Esophagus (tissue), 2 donors: Measurements from ENCODE around the gene AREL1. TPM values are rescaled to one million over a fixed set of nuclear protein-coding genes. Genes with fewer than 3 reads are reported as not detected.

Experiments
- H3K27ac ChIP-seq, 2 donors: one replicate each; pipeline ENCODE4 v1.5.1; 2013; ENCODE audit warnings: low read depth in 2 of 2, mild to moderate bottlenecking in 2 of 2, inconsistent platforms in 1 of 2, low read length in 1 of 2, moderate library complexity in 1 of 2
- H3K27me3 ChIP-seq, 2 donors: one replicate each; pipeline ENCODE4 v1.6.1; 2013; ENCODE audit warnings: low read length in 2 of 2, control low read depth in 1 of 2, mild to moderate bottlenecking in 1 of 2; ENCODE audit not compliant: insufficient read depth in 2 of 2, control insufficient read depth in 1 of 2
- H3K36me3 ChIP-seq, 2 donors: one replicate each; pipeline ENCODE4 v1.6.1; 2013; ENCODE audit warnings: low read length in 1 of 2; ENCODE audit not compliant: control insufficient read depth in 2 of 2, insufficient read depth in 2 of 2
- H3K4me1 ChIP-seq, 2 donors: one replicate each; pipeline ENCODE4 v1.6.1; 2013; ENCODE audit warnings: low read length in 1 of 2; ENCODE audit not compliant: control insufficient read depth in 2 of 2, insufficient read depth in 2 of 2
- H3K4me3 ChIP-seq, 2 donors: one replicate each; pipeline ENCODE4 v1.5.1; 2013; ENCODE audit warnings: low read length in 2 of 2, mild to moderate bottlenecking in 2 of 2, low read depth in 1 of 2, moderate library complexity in 1 of 2
- H3K9me3 ChIP-seq, 2 donors: one replicate each; pipeline ENCODE4 v1.6.1; 2013; ENCODE audit warnings: mild to moderate bottlenecking in 2 of 2, low read depth in 1 of 2, low read length in 1 of 2, moderate library complexity in 1 of 2; ENCODE audit not compliant: control insufficient read depth in 2 of 2, insufficient read depth in 1 of 2
- WGBS, 2 donors: extraction: QIAGEN DNeasy Blood & Tissue Kit; methylation state at CpG; one replicate each; pipeline ENCODE4 v1.1.7; 2013; 5-methylcytosine and 5-hydroxymethylcytosine counted together
- polyA plus RNA-seq, 2 donors: library from polyadenylated mRNA; stranded (reverse); fragments of 200-250 nt; gene quantifications; one replicate each; pipeline ENCODE4 v1.2.3, GENCODE V29; 2013
- donor health status: healthy with polysubstance abuse.
- donor health status: Bipolar disorder and iron deficiency.

The AREL1 gene
- polyA plus RNA-seq, 2 donors: 8.0 to 9.3 TPM

- 91 to 95% methylated on average over 2 of the region's 2 CpGs for WGBS, 2 donors
- no peak overlapping the region for H3K27ac ChIP-seq
- H3K27me3 ChIP-seq: no peaks in the 10 kb centered on the region
- peaks cover 0 to 12% of the 10 kb centered on the region in 2 donors for H3K36me3 ChIP-seq
- H3K9me3 ChIP-seq: no peaks in the 10 kb centered on the region
- no peak overlapping the region for H3K4me3 ChIP-seq
- H3K4me1 ChIP-seq: no peaks in the 10 kb centered on the region
These were observed 27.8 kb downstream of the AREL1 start for GRCh38 chr14:74685056-74685455.

GRCh38 chr14:74684434-74684833 lies 28.4 kb downstream of the AREL1 start:
- Histone ChIP-seq H3K4me3 (no peak overlapping the region), H3K9me3 (no peaks in the 10 kb centered on the region), H3K36me3 (peaks cover 0 to 10% of the 10 kb centered on the region in 2 donors), H3K27me3 (no peaks in the 10 kb centered on the region), H3K4me1 (no peaks in the 10 kb centered on the region), H3K27ac (no peak overlapping the region)
- 82 to 86% methylated on average over 12 of the region's 12 CpGs for WGBS, 2 donors

- WGBS, 2 donors: 67 to 70% methylated on average over 3 of the region's 3 CpGs
- H3K4me1 ChIP-seq: no peaks in the 10 kb centered on the region
- no peak overlapping the region for H3K4me3 ChIP-seq
These were observed 29.5 kb downstream of the AREL1 start for GRCh38 chr14:74683406-74683805.

GRCh38 chr14:74682169-74682952 lies 30.5 kb downstream of the AREL1 start:
- H3K9me3 ChIP-seq: no peaks in the 10 kb centered on the region
- H3K4me1 ChIP-seq: no peaks in the 10 kb centered on the region
- no peak overlapping the region for H3K27ac ChIP-seq
- H3K27me3 ChIP-seq: no peaks in the 10 kb centered on the region
- 91 to 92% methylated on average over 10 of the region's 10 CpGs for WGBS, 2 donors
- H3K36me3 ChIP-seq: peaks cover 0 to 13% of the 10 kb centered on the region in 2 donors
- H3K4me3 ChIP-seq: no peak overlapping the region

More at GRCh38 chr14:74683406-74683805, 29.5 kb downstream of the AREL1 start:
- Histone ChIP-seq H3K27ac (no peak overlapping the region), H3K36me3 (peaks cover 0 to 10% of the 10 kb centered on the region in 2 donors), H3K9me3 (no peaks in the 10 kb centered on the region), H3K27me3 (no peaks in the 10 kb centered on the region)

GRCh38 chr14:74675219-74675618 lies 37.7 kb downstream of the AREL1 start:
- Histone ChIP-seq H3K36me3 (peaks cover 7 to 19% of the 10 kb centered on the region in 2 donors), H3K4me3 (no peak overlapping the region), H3K27me3 (no peaks in the 10 kb centered on the region), H3K4me1 (no peaks in the 10 kb centered on the region), H3K27ac (no peak overlapping the region), H3K9me3 (no peaks in the 10 kb centered on the region)

- 91 to 94% methylated on average over 4 of the region's 4 CpGs for WGBS, 2 donors
These were observed 39.1 kb downstream of the AREL1 start for GRCh38 chr14:74673768-74674167.

GRCh38 chr14:74671789-74672188 lies 41.1 kb downstream of the AREL1 start:
- Histone ChIP-seq H3K27ac (no peak overlapping the region), H3K36me3 (peaks cover 17 to 22% of the 10 kb centered on the region in 2 donors), H3K9me3 (no peaks in the 10 kb centered on the region), H3K4me3 (no peak overlapping the region), H3K4me1 (no peaks in the 10 kb centered on the region), H3K27me3 (no peaks in the 10 kb centered on the region)
- 44 to 45% methylated on average over 4 of the region's 4 CpGs for WGBS, 2 donors

More at GRCh38 chr14:74673768-74674167, 39.1 kb downstream of the AREL1 start:
- Histone ChIP-seq H3K27me3 (no peaks in the 10 kb centered on the region), H3K27ac (no peak overlapping the region), H3K9me3 (no peaks in the 10 kb centered on the region), H3K4me1 (no peaks in the 10 kb centered on the region), H3K36me3 (peaks cover 13 to 21% of the 10 kb centered on the region in 2 donors), H3K4me3 (no peak overlapping the region)

GRCh38 chr14:74670726-74671411 lies 42.0 kb downstream of the AREL1 start:
- Histone ChIP-seq H3K9me3 (no peaks in the 10 kb centered on the region), H3K4me3 (no peak overlapping the region), H3K36me3 (peaks cover 14 to 20% of the 10 kb centered on the region in 2 donors), H3K4me1 (no peaks in the 10 kb centered on the region), H3K27me3 (no peaks in the 10 kb centered on the region), H3K27ac (no peak overlapping the region)
- WGBS, 2 donors: 86 to 89% methylated on average over 9 of the region's 9 CpGs

GRCh38 chr14:74669846-74670245 lies 43.0 kb downstream of the AREL1 start:
- 98 to 99% methylated on average over 10 of the region's 10 CpGs for WGBS, 2 donors
- Histone ChIP-seq H3K36me3 (peaks cover 14 to 18% of the 10 kb centered on the region in 2 donors), H3K4me1 (no peaks in the 10 kb centered on the region), H3K27me3 (no peaks in the 10 kb centered on the region), H3K27ac (no peak overlapping the region), H3K4me3 (no peak overlapping the region), H3K9me3 (no peaks in the 10 kb centered on the region)
